ENCODE data around the gene CACNA1B. TPM values are rescaled to one million over a fixed set of nuclear protein-coding genes. Genes with fewer than 3 reads are reported as not detected.
"Not testable (repeated sequence)": the region's sequence is repeated elsewhere in the genome, so short reads cannot be mapped to it uniquely, and the experiment has no call there.

CACNA1B gene
- total and polyA plus RNA-seq, 3 donors from 2014 or later, result 7.6 to 15.7 (median 11.0) TPM

DNA sequence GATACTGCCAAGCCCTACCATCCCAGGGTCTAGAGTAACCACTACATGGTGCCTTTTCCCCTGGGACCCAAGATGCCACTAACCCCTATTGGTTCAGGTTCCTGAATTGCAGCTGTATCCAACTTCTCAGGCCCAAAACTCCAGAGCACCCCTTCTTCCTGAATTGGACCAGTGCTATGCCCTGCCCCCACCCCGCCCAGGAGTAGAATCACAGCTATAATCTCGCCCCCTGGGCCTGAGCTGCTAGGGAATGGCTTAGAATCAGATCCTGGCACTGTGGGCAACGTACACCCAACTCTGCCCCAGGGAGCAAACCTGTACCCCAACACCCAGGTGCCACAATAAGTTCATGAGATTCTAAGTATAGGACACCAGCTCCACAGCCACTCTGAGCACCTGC lies 206.3 kb downstream of the CACNA1B start:
- H3K4me1 ChIP-seq, result no peaks in the 10 kb centered on the region
- H3K27me3 ChIP-seq, result no peaks in the 10 kb centered on the region
- no peak for DNase-seq
- H3K9me3 ChIP-seq, result no peaks in the 10 kb centered on the region
- 69 to 70% methylated on average over 3 of the region's 3 CpGs for whole genome bisulfite sequencing, 2 donors
- intact Hi-C loops (cut with DNase I; ENCODE audit: low total_unique reads), result no loop called here
- H3K36me3 ChIP-seq (ENCODE audit: low read depth, missing control alignments), result no peaks in the 10 kb centered on the region
- no peak overlapping the region for H3K27ac ChIP-seq
- TF ChIP-seq, protein P1, sequence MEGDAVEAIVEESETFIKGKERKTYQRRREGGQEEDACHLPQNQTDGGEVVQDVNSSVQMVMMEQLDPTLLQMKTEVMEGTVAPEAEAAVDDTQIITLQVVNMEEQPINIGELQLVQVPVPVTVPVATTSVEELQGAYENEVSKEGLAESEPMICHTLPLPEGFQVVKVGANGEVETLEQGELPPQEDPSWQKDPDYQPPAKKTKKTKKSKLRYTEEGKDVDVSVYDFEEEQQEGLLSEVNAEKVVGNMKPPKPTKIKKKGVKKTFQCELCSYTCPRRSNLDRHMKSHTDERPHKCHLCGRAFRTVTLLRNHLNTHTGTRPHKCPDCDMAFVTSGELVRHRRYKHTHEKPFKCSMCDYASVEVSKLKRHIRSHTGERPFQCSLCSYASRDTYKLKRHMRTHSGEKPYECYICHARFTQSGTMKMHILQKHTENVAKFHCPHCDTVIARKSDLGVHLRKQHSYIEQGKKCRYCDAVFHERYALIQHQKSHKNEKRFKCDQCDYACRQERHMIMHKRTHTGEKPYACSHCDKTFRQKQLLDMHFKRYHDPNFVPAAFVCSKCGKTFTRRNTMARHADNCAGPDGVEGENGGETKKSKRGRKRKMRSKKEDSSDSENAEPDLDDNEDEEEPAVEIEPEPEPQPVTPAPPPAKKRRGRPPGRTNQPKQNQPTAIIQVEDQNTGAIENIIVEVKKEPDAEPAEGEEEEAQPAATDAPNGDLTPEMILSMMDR (IDR thresholded peaks at IDR 0.05), result no peak
- no peak for TF ChIP-seq POLR2A (IDR thresholded peaks at IDR 0.05)
- no peak overlapping the region for H3K4me3 ChIP-seq

DNA sequence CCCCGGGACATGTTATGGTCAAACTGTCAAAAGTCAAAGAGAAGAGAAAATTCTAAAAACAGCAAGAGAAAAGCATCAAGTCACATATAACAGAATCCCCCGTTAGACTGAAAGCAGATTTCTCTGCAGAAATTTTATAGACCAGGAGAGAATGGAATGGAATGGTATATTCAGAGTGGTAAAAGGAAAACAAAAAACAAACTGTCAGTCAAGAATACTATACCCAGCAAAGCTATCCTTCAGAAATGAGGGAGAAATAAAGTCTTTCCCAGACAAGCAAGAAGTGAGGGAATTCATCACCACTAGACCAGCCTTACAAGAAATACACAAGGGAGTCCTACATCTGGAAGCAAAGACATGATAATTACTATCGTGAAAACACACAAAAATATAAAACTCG lies 208.0 kb downstream of the CACNA1B start:
- no peak for DNase-seq
- no peaks in the 10 kb centered on the region for H3K9me3 ChIP-seq
- H3K27ac ChIP-seq, result no peak overlapping the region
- TF ChIP-seq, protein P1 (IDR thresholded peaks at IDR 0.05), result no peak
- intact Hi-C loops (cut with DNase I; ENCODE audit: low total_unique reads), result no loop called here
- no peaks in the 10 kb centered on the region for H3K4me1 ChIP-seq
- H3K4me3 ChIP-seq, result no peak overlapping the region
- no peaks in the 10 kb centered on the region for H3K36me3 ChIP-seq (ENCODE audit: low read depth, missing control alignments)
- H3K27me3 ChIP-seq, result no peaks in the 10 kb centered on the region
- 90 to 94% methylated on average over 4 of the region's 4 CpGs for WGBS, 2 donors

DNA sequence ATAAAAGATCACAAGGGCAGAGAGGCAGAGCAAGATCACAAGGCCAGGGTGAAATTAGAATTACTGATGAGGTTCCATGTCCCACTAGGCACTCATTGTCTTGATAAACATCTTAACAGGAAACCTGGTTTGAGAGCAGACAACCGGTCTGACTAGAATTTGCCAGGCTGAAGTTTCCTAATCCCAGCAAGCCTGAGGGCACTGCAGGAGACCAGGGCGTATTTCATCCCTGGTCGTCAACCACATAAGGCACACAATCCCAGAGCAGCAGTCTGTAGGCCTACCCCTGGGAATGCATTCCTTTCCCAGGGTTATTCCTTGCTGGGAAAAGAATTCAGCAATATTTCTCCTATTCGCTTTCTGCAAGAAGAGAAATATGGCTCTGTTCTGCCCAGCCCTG lies 214.5 kb downstream of the CACNA1B start:
- H3K27me3 ChIP-seq; H3K4me1 ChIP-seq; H3K9me3 ChIP-seq; H3K4me3 ChIP-seq; H3K27ac ChIP-seq; intact Hi-C loops (cut with DNase I; ENCODE audit: low total_unique reads); H3K36me3 ChIP-seq (ENCODE audit: low read depth, missing control alignments): not testable (repeated sequence)
- WGBS, 2 donors, result 81% methylated on average over 4 of the region's 4 CpGs
- peak; percentile 2 for DNase-seq

DNA sequence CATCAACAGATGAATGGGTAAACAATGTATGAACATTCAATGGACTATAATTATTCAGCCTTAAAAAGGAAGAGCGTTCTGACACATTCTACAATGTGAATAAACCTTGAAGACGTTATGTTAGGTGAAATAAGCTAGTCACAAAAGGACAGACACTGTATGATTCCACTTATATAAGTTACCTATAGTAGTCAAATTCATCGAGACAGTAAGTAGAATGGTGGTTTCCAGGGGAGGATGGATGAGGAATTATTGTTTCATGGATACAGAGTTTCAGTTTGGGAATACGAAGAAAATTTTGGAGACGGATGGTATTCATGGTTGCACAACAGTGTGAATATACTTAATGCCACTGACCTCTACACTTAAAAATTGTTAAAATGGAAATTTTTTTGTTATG lies 216.4 kb downstream of the CACNA1B start:
- H3K4me1 ChIP-seq, result no peaks in the 10 kb centered on the region
- no peaks in the 10 kb centered on the region for H3K36me3 ChIP-seq (ENCODE audit: low read depth, missing control alignments)
- intact Hi-C loops (cut with DNase I; ENCODE audit: low total_unique reads), result no loop called here
- H3K9me3 ChIP-seq, result no peaks in the 10 kb centered on the region
- H3K27ac ChIP-seq, result no peak overlapping the region
- TF ChIP-seq POLR2A (IDR thresholded peaks at IDR 0.05), result no peak
- TF ChIP-seq, protein P1 (IDR thresholded peaks at IDR 0.05), result no peak
- H3K4me3 ChIP-seq, result no peak overlapping the region
- 89 to 90% methylated on average over 5 of the region's 5 CpGs for WGBS, 2 donors
- DNase-seq, result no peak
- H3K27me3 ChIP-seq, result no peaks in the 10 kb centered on the region

DNA sequence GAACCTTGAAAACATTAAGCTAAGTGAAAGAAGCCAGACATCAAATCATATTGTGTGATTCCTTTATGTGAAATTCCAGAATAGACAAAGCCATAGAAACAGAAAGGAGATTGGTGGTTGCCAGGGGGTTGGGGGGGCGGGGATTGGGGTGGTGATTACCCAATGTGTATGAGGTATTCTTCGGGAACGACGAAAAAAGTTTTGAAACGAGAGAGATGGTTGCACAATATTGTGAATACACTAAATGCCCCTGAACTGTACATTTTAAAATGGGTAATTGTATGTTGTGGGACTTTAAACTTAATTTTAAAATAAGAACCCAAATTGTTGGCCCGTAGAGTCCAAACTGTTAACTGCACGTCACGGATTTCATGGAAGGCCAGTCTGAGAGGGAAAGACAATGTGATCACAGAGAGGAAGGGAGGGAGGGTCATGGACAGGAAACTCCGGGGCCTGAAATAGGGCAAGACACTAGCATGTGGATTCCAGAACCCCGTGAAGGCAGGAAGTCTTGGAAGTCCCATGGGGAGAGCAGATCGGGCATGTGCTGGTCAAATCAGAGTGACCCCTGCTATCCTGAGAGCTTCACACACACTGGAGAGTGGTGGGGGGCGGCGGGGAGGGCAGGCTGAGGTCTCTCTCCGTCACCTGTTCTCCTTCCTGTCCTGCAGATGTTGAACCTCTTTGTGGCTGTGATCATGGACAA lies 218.4 kb downstream of the CACNA1B start:
- TF ChIP-seq, protein P1 (IDR thresholded peaks at IDR 0.05), result no peak
- no peak for TF ChIP-seq POLR2A (IDR thresholded peaks at IDR 0.05)

More for the DNA sequence above, 218.4 kb downstream of the CACNA1B start:
- Histone ChIP-seq H3K27ac (no peak overlapping the region), H3K27me3 (no peaks in the 10 kb centered on the region), H3K4me3 (no peak overlapping the region), H3K36me3 (ENCODE audit: low read depth, missing control alignments) (no peaks in the 10 kb centered on the region), H3K9me3 (no peaks in the 10 kb centered on the region), H3K4me1 (no peaks in the 10 kb centered on the region)
- WGBS, 2 donors, result 74 to 85% methylated on average over 14 of the region's 14 CpGs
- intact Hi-C loops (cut with DNase I; ENCODE audit: low total_unique reads), result no loop called here
- DNase-seq, result peak; percentile 9

Measured in testis (tissue), 3 donors.